ENCODE measurements around the gene TTC34. TPM values are rescaled to one million over a fixed set of nuclear protein-coding genes. Genes with fewer than 3 reads are reported as not detected.
A peak's percentile ranks its signal among the peaks of the same experiment; 100 is the strongest.

Gene TTC34
- total and polyA plus RNA-seq, 4 donors = 0.10 to 1.6 (median 1.1) TPM

DNA sequence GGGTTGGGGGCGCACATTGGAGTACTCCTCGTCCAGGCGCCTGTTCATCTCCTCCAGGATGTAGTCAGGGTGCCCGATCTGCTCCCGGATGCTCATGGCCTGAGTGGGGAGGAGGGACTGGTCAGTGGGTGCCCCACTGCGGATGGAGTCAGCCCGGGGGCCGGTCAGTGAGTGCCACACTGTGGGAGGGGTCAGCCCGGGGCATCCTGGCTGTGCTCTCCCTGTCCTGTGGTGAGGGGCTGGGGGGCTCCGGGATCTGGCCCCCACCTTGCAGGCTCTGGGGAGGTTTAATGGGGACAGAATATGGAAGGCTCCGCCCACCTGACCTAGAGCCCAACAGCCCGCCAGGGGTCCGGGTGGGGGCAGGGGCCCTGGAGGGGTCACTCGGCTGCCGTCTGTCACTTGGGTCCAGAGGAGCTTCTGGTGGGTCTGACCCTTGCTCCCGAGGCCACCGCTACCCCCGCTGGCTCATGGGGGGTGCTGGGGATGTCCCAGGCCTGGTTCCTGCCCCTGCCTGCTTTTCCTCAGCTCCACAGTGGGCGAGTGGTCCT is 206.2 kb downstream of the TTC34 start:
- H3K4me1 ChIP-seq (ENCODE audit: control insufficient read depth, insufficient read depth, low read length) = peaks cover 11% of the 10 kb centered on the region
- H3K27me3 ChIP-seq (ENCODE audit: control insufficient read depth, insufficient read depth, low read length) = no peaks in the 10 kb centered on the region
- DNase-seq (ENCODE audit: low read depth in 4 of 6, low spot score in 6 of 6) = no peak
- no peak overlapping the region for H3K4me3 ChIP-seq (ENCODE audit: low read depth, low read length)
- H3K36me3 ChIP-seq (ENCODE audit: control insufficient read depth, insufficient read depth, low read length) = peaks cover 10% of the 10 kb centered on the region
- no peak overlapping the region for H3K27ac ChIP-seq (ENCODE audit: low read depth, low read length)
- peaks cover 4% of the 10 kb centered on the region for H3K9me3 ChIP-seq (ENCODE audit: control insufficient read depth, insufficient read depth, low read length)
- whole genome bisulfite sequencing (ENCODE audit: insufficient coverage) = 83% methylated on average over 19 of the region's 19 CpGs

DNA sequence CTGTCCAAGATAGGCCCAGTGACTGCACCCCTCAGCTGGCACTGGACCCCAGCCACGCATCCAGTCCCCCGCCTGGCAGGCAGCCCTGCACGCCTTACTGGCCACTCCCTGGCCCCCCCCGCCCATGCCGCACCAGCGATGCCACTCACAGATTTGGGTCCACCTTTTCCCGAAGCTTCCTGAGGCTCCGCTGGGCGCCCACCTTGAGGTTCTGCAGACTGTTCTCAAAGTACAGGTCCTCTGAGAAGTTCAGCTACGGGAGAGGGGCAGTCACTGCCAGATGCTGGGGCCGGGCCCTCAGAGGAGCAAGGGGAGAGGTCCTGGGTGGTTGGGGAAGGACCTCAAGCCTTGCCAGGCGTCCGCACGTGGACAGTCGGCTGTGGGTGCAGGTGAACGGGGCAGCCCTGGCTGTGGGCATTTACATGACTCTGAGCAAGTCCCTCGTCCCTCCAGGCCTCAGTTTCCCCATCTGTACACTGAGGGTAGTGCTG is 206.8 kb downstream of the TTC34 start:
- Histone ChIP-seq H3K27me3 (ENCODE audit: control insufficient read depth, insufficient read depth, low read length) (no peaks in the 10 kb centered on the region), H3K4me3 (ENCODE audit: low read depth, low read length) (no peak overlapping the region), H3K4me1 (ENCODE audit: control insufficient read depth, insufficient read depth, low read length) (peaks cover 11% of the 10 kb centered on the region), H3K36me3 (ENCODE audit: control insufficient read depth, insufficient read depth, low read length) (peaks cover 16% of the 10 kb centered on the region), H3K27ac (ENCODE audit: low read depth, low read length) (no peak overlapping the region), H3K9me3 (ENCODE audit: control insufficient read depth, insufficient read depth, low read length) (peaks cover 4% of the 10 kb centered on the region)
- DNase-seq (ENCODE audit: low read depth in 4 of 6, low spot score in 6 of 6) = no peak
- WGBS (ENCODE audit: insufficient coverage) = 93% methylated on average over 17 of the region's 17 CpGs

DNA sequence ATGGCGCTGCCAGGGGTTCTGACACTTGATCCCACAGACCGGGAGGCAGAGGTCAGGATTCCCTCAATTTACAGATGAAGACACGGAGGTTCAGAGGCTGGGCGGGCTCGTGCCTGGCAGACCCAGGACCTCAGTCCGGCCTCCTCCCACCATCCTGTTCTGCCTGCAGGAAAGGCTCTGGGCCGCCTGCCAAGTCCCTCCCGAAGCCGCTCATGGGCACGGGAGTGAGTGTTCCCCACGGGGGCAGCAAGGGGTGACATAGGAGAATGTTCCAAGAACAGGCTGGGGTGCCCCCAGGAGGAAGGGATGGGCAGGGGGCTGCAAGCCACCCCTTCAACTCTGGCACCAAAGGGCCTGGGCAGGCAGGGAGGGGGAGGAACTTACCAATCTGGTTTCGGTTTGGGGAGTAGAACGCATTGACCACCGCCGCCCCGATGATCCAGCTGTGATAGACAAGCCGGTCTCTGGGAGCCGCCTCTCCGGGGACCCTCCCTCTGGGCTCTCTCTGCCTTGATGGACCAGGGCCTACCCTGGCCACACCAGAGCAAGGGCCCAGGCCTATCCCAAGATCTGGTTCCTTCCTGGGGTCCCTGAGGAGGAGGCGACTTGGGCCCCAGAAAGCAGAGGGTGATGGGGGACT is 207.4 kb downstream of the TTC34 start:
- Histone ChIP-seq H3K4me3 (ENCODE audit: low read depth, low read length) (no peak overlapping the region), H3K27ac (ENCODE audit: low read depth, low read length) (no peak overlapping the region), H3K9me3 (ENCODE audit: control insufficient read depth, insufficient read depth, low read length) (peaks cover 4% of the 10 kb centered on the region), H3K4me1 (ENCODE audit: control insufficient read depth, insufficient read depth, low read length) (peaks cover 12% of the 10 kb centered on the region), H3K27me3 (ENCODE audit: control insufficient read depth, insufficient read depth, low read length) (no peaks in the 10 kb centered on the region), H3K36me3 (ENCODE audit: control insufficient read depth, insufficient read depth, low read length) (peaks cover 22% of the 10 kb centered on the region)
- peak in 3 of 6 donors; percentile 4 to 63 (median 53) for DNase-seq (ENCODE audit: low read depth in 4 of 6, low spot score in 6 of 6)
- 68% methylated on average over 15 of the region's 20 CpGs for WGBS (ENCODE audit: insufficient coverage)

DNA sequence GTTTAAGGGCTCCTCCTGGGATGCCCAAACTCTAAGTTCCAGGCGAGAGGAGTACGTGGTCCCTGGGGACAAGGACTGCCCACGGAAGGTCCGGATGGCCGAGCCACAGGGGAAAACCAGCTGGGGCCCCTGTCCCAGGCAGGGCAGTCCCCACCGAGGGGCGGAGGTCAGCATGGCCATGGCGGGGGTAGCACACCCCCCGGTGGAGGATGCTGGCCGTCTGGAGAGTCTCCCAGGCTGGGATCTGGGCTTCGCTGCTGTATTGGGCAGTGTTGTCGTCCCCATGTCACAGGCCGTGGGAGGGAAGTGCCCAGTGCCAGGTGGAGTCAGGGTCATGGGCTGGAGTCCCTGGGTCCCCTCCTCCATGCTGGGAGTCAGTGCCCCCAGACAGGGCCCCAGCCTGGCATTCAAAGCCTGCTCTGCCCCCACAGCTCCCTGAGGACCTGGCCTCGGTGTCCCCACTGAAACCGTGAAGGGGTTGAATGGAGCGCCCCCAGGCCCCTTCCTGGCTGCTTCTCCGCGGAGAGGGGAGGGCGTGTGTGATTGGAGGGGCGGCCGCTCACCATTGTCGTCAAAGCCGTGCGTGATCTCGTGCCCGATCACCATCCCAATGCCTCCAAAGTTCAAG is 208.1 kb downstream of the TTC34 start:
- peaks cover 2% of the 10 kb centered on the region for H3K9me3 ChIP-seq (ENCODE audit: control insufficient read depth, insufficient read depth, low read length)
- DNase-seq (ENCODE audit: low read depth in 4 of 6, low spot score in 6 of 6) = no peak
- no peaks in the 10 kb centered on the region for H3K27me3 ChIP-seq (ENCODE audit: control insufficient read depth, insufficient read depth, low read length)
- 64% methylated on average over 25 of the region's 26 CpGs for WGBS (ENCODE audit: insufficient coverage)
- H3K4me1 ChIP-seq (ENCODE audit: control insufficient read depth, insufficient read depth, low read length) = peaks cover 20% of the 10 kb centered on the region
- H3K36me3 ChIP-seq (ENCODE audit: control insufficient read depth, insufficient read depth, low read length) = peaks cover 29% of the 10 kb centered on the region
- H3K4me3 ChIP-seq (ENCODE audit: low read depth, low read length) = no peak overlapping the region
- H3K27ac ChIP-seq (ENCODE audit: low read depth, low read length) = no peak overlapping the region

DNA sequence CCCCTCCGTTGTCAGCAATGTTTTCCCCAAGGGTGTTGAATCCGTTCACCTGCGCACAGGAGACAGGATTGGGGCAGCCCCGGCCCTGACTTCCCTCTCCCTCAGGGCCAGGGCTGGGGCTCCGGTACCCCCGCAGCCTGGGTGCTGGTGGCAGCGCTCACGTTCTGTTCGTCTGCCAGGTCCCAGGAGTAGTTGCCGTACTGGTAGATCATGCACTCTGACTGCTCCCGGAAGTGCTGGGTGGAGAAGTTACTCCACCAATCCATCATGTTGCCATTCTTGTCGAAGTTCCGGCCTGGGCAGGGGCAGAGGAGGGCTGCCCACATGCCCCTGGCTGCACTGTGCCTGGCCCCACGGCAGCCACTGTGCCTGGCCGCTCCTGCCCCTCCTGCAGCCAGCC is 208.8 kb downstream of the TTC34 start:
- H3K27me3 ChIP-seq (ENCODE audit: control insufficient read depth, insufficient read depth, low read length) = no peaks in the 10 kb centered on the region

DNA sequence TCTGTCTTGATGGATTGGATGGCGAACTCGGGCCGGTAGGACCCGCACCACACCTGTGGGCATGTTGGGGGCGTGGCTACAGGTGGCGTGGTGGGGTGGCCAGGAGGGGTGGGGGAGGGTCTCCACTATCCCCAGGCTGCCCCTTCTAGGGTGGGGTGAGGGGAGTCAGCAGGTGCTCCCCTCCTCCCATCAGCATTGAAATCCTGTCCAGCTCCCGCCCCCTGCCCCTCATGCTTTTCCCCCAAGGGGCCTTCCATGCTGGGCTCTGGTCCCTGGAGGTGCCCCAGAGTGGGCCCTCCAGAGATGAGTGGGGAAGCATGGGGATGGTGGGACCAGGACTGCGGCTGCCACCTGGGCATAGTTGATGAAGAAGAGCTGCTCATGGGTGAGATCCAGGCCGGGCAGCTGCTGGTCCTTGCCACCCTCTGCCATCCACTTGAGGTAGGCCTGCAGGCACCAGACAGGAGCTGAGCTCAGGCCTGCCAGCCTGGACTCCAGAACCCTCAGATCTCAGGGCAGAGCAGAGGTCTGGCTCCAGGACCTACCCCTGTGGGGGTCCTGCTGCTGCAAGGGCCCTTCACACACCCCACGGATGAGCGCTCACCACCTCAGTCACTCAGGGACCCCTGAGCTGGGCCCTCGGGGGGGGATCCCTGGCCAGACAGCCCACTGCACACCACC is 209.8 kb downstream of the TTC34 start:
- H3K36me3 ChIP-seq (ENCODE audit: control insufficient read depth, insufficient read depth, low read length) = peaks cover 36% of the 10 kb centered on the region
- H3K4me1 ChIP-seq (ENCODE audit: control insufficient read depth, insufficient read depth, low read length) = peaks cover 33% of the 10 kb centered on the region
- DNase-seq (ENCODE audit: low read depth in 4 of 6, low spot score in 6 of 6) = no peak
- H3K27ac ChIP-seq (ENCODE audit: low read depth, low read length) = no peak overlapping the region
- no peaks in the 10 kb centered on the region for H3K27me3 ChIP-seq (ENCODE audit: control insufficient read depth, insufficient read depth, low read length)
- H3K9me3 ChIP-seq (ENCODE audit: control insufficient read depth, insufficient read depth, low read length) = no peaks in the 10 kb centered on the region
- H3K4me3 ChIP-seq (ENCODE audit: low read depth, low read length) = no peak overlapping the region
- 97% methylated on average over 6 of the region's 12 CpGs for WGBS (ENCODE audit: insufficient coverage)

More for the DNA sequence above, 208.8 kb downstream of the TTC34 start:
- H3K4me3 ChIP-seq (ENCODE audit: low read depth, low read length) = no peak overlapping the region
- H3K4me1 ChIP-seq (ENCODE audit: control insufficient read depth, insufficient read depth, low read length) = peaks cover 27% of the 10 kb centered on the region
- peaks cover 36% of the 10 kb centered on the region for H3K36me3 ChIP-seq (ENCODE audit: control insufficient read depth, insufficient read depth, low read length)
- WGBS (ENCODE audit: insufficient coverage) = 82% methylated on average over 15 of the region's 15 CpGs
- H3K9me3 ChIP-seq (ENCODE audit: control insufficient read depth, insufficient read depth, low read length) = no peaks in the 10 kb centered on the region
- no peak overlapping the region for H3K27ac ChIP-seq (ENCODE audit: low read depth, low read length)
- no peak for DNase-seq (ENCODE audit: low read depth in 4 of 6, low spot score in 6 of 6)

DNA sequence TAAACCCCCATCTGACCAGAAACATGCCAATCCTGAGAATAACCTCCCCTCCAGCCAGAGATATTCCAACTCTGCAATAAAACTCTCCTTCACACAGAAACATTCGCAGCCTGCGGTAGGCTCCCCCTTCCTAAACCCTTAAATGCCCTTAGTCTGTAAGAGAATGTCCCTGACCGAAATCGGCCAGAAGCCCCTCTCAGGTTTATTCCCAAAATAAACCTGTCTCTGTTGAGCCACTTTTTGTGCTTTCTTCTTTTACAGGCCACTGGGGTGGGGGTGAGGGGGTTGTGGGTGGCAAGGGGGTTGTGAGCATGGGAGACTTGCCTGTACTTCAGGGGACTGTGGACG is 210.3 kb downstream of the TTC34 start:
- Histone ChIP-seq H3K4me3 (ENCODE audit: low read depth, low read length) (no peak overlapping the region), H3K4me1 (ENCODE audit: control insufficient read depth, insufficient read depth, low read length) (peaks cover 33% of the 10 kb centered on the region), H3K27ac (ENCODE audit: low read depth, low read length) (no peak overlapping the region), H3K27me3 (ENCODE audit: control insufficient read depth, insufficient read depth, low read length) (no peaks in the 10 kb centered on the region), H3K9me3 (ENCODE audit: control insufficient read depth, insufficient read depth, low read length) (no peaks in the 10 kb centered on the region), H3K36me3 (ENCODE audit: control insufficient read depth, insufficient read depth, low read length) (peaks cover 36% of the 10 kb centered on the region)
- no peak for DNase-seq (ENCODE audit: low read depth in 4 of 6, low spot score in 6 of 6)
- 84% methylated on average over 2 of the region's 5 CpGs for WGBS (ENCODE audit: insufficient coverage)

DNA sequence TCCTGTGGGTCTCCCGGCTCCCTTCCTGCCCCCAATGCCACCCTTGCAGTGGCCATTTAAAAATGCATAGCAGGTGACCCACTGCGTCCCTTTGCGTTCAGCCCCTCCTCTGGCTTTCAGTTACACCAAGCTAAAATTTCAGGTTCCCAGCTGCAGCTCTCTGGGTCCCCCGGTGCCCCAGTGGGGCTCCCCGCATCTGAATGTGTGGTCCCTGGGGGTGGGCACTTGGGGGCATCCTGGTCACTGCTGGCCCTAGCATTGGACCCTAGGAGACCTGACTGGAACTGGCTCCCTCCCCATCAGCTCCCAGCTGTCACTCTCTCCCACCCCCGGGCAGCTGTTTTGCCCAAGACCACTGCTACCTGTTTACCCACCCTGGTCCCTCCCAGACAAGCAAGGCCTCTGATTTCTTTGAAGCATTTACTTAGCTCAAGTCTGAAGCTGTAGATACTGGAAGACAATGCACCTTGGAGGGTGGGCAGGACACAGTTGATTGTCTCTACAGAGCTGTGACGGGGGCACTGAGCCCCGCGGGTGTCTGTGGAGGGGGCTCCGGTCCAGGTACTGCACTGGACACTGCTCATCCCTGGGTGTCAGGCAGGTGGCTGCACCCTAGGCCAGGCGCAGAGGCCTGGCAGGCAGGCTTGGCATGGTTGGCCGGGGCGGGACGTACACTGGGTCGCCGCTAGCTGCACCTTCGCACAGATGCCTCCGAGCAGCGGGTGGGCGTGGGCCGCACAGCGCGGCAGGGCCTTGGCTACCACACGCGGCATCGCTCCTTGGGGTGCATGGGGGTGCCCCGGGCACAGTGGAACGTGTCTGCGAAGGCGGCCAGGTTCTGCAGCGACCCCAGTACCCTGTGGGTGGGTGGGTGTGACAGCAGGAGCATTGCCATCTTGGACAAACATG is 211.0 kb downstream of the TTC34 start:
- peaks cover 37% of the 10 kb centered on the region for H3K4me1 ChIP-seq (ENCODE audit: control insufficient read depth, insufficient read depth, low read length)
- no peak for DNase-seq (ENCODE audit: low read depth in 4 of 6, low spot score in 6 of 6)
- H3K9me3 ChIP-seq (ENCODE audit: control insufficient read depth, insufficient read depth, low read length) = no peaks in the 10 kb centered on the region
- H3K27ac ChIP-seq (ENCODE audit: low read depth, low read length) = no peak overlapping the region
- no peaks in the 10 kb centered on the region for H3K27me3 ChIP-seq (ENCODE audit: control insufficient read depth, insufficient read depth, low read length)
- no peak overlapping the region for H3K4me3 ChIP-seq (ENCODE audit: low read depth, low read length)
- peaks cover 36% of the 10 kb centered on the region for H3K36me3 ChIP-seq (ENCODE audit: control insufficient read depth, insufficient read depth, low read length)
- WGBS (ENCODE audit: insufficient coverage) = 96% methylated on average over 26 of the region's 31 CpGs

Measured in spinal cord (tissue), 10 donors.